WTC11 (cell line): ENCODE data around the gene GRM5. TPM values are rescaled to one million over a fixed set of nuclear protein-coding genes. Genes with fewer than 3 reads are reported as not detected.

ENCODE experiments used
- ATAC-seq: fragments of 200-7000 bp; cut with Tn5 transposase; 2 replicates; pipeline ENCODE4 v1.10.0; 2021; ENCODE audit warnings: mild to moderate bottlenecking, moderate library complexity
- CTCF ChIA-PET: fragments of 300-600 bp; sonication (Branson Sonifier 250); formaldehyde crosslinking; loops from one replicate; lab custom pipeline; 2021; ENCODE audit warnings: antibody characterized with exemption; lab: Charles Lee
- POLR2A ChIA-PET: fragments of 350-600 bp; sonication (Branson Sonifier 250); formaldehyde crosslinking; loops from one replicate; lab custom pipeline; 2021; ENCODE audit warnings: antibody characterized with exemption; lab: Charles Lee
- DNase-seq: peaks from one replicate; pipeline ENCODE4 v3.0.0; 2021; ENCODE audit warnings: low spot score
- H3K27ac Mint-ChIP-seq: 2 replicates; pipeline ENCODE4 v1.8.0; 2021; ENCODE audit warnings: mixed read lengths
- H3K27me3 Mint-ChIP-seq: 2 replicates; pipeline ENCODE4 v1.8.0; 2021; ENCODE audit warnings: low read depth, mild to moderate bottlenecking, moderate library complexity, mixed read lengths
- H3K36me3 Mint-ChIP-seq: 2 replicates; pipeline ENCODE4 v1.8.0; 2021; ENCODE audit warnings: mixed read lengths
- H3K4me1 Mint-ChIP-seq: 2 replicates; pipeline ENCODE4 v1.8.0; 2022; ENCODE audit warnings: mixed read lengths
- H3K4me3 Mint-ChIP-seq: 2 replicates; pipeline ENCODE4 v1.8.0; 2021; ENCODE audit warnings: mild to moderate bottlenecking, moderate library complexity, mixed read lengths
- H3K9me3 Mint-ChIP-seq: 2 replicates; pipeline ENCODE4 v1.8.0; 2021; ENCODE audit warnings: mixed read lengths
- ATF2 ChIP-seq: sonication (generic); formaldehyde crosslinking; IDR thresholded peaks from 2 replicates; pipeline ENCODE4 v1.8.1; 2022; ENCODE audit warnings: low read depth, missing genetic modification reagents, borderline replicate concordance
- ELF4 ChIP-seq: sonication (generic); formaldehyde crosslinking; IDR thresholded peaks from 2 replicates; pipeline ENCODE4 v1.8.1; 2022; ENCODE audit warnings: low read depth, mild to moderate bottlenecking, moderate library complexity, missing genetic modification reagents
- ESRRA ChIP-seq: sonication (generic); formaldehyde crosslinking; IDR thresholded peaks from 2 replicates; pipeline ENCODE4 v1.8.1; 2022; ENCODE audit warnings: mild to moderate bottlenecking, missing genetic modification reagents, borderline replicate concordance
- ETV6 ChIP-seq: sonication (generic); formaldehyde crosslinking; IDR thresholded peaks from 2 replicates; pipeline ENCODE4 v1.8.1; 2022; ENCODE audit warnings: mild to moderate bottlenecking, missing genetic modification reagents
- FOXJ3 ChIP-seq: sonication (generic); formaldehyde crosslinking; IDR thresholded peaks from 2 replicates; pipeline ENCODE4 v1.9.0; 2021; ENCODE audit warnings: missing genetic modification reagents, mild to moderate bottlenecking, borderline replicate concordance
- FOXP1 ChIP-seq: sonication (generic); formaldehyde crosslinking; IDR thresholded peaks from 2 replicates; pipeline ENCODE4 v1.8.0; 2022; ENCODE audit warnings: missing genetic modification reagents, mild to moderate bottlenecking, moderate library complexity, borderline replicate concordance
- HMGA2 ChIP-seq: fragments of 250-450 bp; sonication (Bioruptor Pico); IDR thresholded peaks from 2 replicates; pipeline ENCODE4 v1.4.0; 2021; ENCODE audit warnings: mild to moderate bottlenecking, moderate library complexity
- JAZF1 ChIP-seq: fragments of 250-450 bp; sonication (Bioruptor Pico); IDR thresholded peaks from 2 replicates; pipeline ENCODE4 v1.9.0; 2021; ENCODE audit warnings: moderate library complexity, mild to moderate bottlenecking, inconsistent platforms
- KAT7 ChIP-seq: sonication (generic); formaldehyde crosslinking; IDR thresholded peaks from 2 replicates; pipeline ENCODE4 v1.8.1; 2023; ENCODE audit warnings: missing genetic modification reagents, mild to moderate bottlenecking, borderline replicate concordance
- NFE2L1 ChIP-seq: sonication (generic); formaldehyde crosslinking; IDR thresholded peaks from 2 replicates; pipeline ENCODE4 v1.8.1; 2023; ENCODE audit warnings: missing genetic modification reagents
- OVOL2 ChIP-seq: fragments of 250-450 bp; sonication (Bioruptor Pico); IDR thresholded peaks from 2 replicates; pipeline ENCODE4 v1.9.0; 2021; ENCODE audit warnings: mild to moderate bottlenecking, borderline replicate concordance
- ZNF121 ChIP-seq: sonication (generic); formaldehyde crosslinking; IDR thresholded peaks from 2 replicates; pipeline ENCODE4 v1.8.0; 2023; ENCODE audit warnings: missing genetic modification reagents
- ZNF138 ChIP-seq: sonication (generic); formaldehyde crosslinking; conservative IDR thresholded peaks from 2 replicates; pipeline ENCODE4 v1.8.1; 2022; ENCODE audit warnings: mild to moderate bottlenecking, moderate library complexity, missing genetic modification reagents
- ZNF263 ChIP-seq: sonication (generic); formaldehyde crosslinking; IDR thresholded peaks from 2 replicates; pipeline ENCODE4 v1.8.1; 2022; ENCODE audit warnings: low read depth, mild to moderate bottlenecking, moderate library complexity, missing genetic modification reagents
- ZNF317 ChIP-seq: sonication (generic); formaldehyde crosslinking; IDR thresholded peaks from 2 replicates; pipeline ENCODE4 v1.8.1; 2023; ENCODE audit warnings: low read depth, mild to moderate bottlenecking, moderate library complexity, missing genetic modification reagents, borderline replicate concordance
- ZNF396 ChIP-seq: fragments of 250-450 bp; sonication (Bioruptor Pico); IDR thresholded peaks from 2 replicates; pipeline ENCODE4 v1.8.0; 2021; ENCODE audit warnings: mild to moderate bottlenecking, moderate library complexity, borderline replicate concordance
- ZNF416 ChIP-seq: fragments of 250-450 bp; sonication (Bioruptor Pico); IDR thresholded peaks from 2 replicates; pipeline ENCODE4 v1.9.0; 2021; ENCODE audit warnings: mild to moderate bottlenecking, inconsistent platforms
- total RNA-seq: library from RNA; stranded (reverse); gene quantifications from 3 replicates; pipeline ENCODE4 v1.2.3, GENCODE V29; 2021
- TF ChIP-seq, protein P1 (sequence below): sonication (generic); formaldehyde crosslinking; IDR thresholded peaks from 2 replicates; pipeline ENCODE4 v1.8.1; 2023; ENCODE audit warnings: mild to moderate bottlenecking, moderate library complexity, missing genetic modification reagents
- TF ChIP-seq, protein P2 (sequence below): fragments of 250-450 bp; sonication (Bioruptor Pico); IDR thresholded peaks from 2 replicates; pipeline ENCODE4 v2.1.2; 2022; ENCODE audit warnings: mild to moderate bottlenecking, moderate library complexity
- TF ChIP-seq, protein P3 (sequence below): sonication (generic); formaldehyde crosslinking; IDR thresholded peaks from 2 replicates; pipeline ENCODE4 v1.8.0; 2022; ENCODE audit warnings: missing genetic modification reagents

GRM5 gene
- total RNA-seq, 1 experiment from 2014 or later: 0.13 TPM

GRCh38 chr11:88806410-88806809 is 259.4 kb downstream of the GRM5 start:
- POLR2A ChIA-PET: no interaction called here
- Mint-ChIP-seq H3K4me3 (no peak overlapping the region), H3K9me3 (no peaks in the 10 kb centered on the region), H3K27ac (no peak overlapping the region), H3K27me3 (no peaks in the 10 kb centered on the region), H3K4me1 (peaks cover 11% of the 10 kb centered on the region), H3K36me3 (no peaks in the 10 kb centered on the region)
- TF ChIP-seq, protein P1, sequence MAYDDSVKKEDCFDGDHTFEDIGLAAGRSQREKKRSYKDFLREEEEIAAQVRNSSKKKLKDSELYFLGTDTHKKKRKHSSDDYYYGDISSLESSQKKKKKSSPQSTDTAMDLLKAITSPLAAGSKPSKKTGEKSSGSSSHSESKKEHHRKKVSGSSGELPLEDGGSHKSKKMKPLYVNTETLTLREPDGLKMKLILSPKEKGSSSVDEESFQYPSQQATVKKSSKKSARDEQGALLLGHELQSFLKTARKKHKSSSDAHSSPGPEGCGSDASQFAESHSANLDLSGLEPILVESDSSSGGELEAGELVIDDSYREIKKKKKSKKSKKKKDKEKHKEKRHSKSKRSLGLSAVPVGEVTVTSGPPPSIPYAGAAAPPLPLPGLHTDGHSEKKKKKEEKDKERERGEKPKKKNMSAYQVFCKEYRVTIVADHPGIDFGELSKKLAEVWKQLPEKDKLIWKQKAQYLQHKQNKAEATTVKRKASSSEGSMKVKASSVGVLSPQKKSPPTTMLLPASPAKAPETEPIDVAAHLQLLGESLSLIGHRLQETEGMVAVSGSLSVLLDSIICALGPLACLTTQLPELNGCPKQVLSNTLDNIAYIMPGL (CRISPR knock-in tag): no peak
- TF ChIP-seq, protein P2, sequence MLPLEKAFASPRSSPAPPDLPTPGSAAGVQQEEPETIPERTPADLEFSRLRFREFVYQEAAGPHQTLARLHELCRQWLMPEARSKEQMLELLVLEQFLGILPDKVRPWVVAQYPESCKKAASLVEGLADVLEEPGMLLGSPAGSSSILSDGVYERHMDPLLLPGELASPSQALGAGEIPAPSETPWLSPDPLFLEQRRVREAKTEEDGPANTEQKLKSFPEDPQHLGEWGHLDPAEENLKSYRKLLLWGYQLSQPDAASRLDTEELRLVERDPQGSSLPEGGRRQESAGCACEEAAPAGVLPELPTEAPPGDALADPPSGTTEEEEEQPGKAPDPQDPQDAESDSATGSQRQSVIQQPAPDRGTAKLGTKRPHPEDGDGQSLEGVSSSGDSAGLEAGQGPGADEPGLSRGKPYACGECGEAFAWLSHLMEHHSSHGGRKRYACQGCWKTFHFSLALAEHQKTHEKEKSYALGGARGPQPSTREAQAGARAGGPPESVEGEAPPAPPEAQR (CRISPR knock-in tag): no peak
- TF ChIP-seq ESRRA (CRISPR knock-in tag) (no peak), ZNF138 (CRISPR knock-in tag) (no peak), NFE2L1 (CRISPR knock-in tag) (no peak), JAZF1 (CRISPR knock-in tag) (no peak), FOXJ3 (no peak), FOXP1 (CRISPR knock-in tag) (no peak), ZNF263 (CRISPR knock-in tag) (no peak), ETV6 (CRISPR knock-in tag) (no peak), ELF4 (CRISPR knock-in tag) (no peak), KAT7 (CRISPR knock-in tag) (no peak), OVOL2 (CRISPR knock-in tag) (no peak), HMGA2 (no peak), ZNF416 (CRISPR knock-in tag) (no peak), ZNF396 (CRISPR knock-in tag) (no peak), ZNF317 (CRISPR knock-in tag) (no peak)
- TF ChIP-seq, protein P3, sequence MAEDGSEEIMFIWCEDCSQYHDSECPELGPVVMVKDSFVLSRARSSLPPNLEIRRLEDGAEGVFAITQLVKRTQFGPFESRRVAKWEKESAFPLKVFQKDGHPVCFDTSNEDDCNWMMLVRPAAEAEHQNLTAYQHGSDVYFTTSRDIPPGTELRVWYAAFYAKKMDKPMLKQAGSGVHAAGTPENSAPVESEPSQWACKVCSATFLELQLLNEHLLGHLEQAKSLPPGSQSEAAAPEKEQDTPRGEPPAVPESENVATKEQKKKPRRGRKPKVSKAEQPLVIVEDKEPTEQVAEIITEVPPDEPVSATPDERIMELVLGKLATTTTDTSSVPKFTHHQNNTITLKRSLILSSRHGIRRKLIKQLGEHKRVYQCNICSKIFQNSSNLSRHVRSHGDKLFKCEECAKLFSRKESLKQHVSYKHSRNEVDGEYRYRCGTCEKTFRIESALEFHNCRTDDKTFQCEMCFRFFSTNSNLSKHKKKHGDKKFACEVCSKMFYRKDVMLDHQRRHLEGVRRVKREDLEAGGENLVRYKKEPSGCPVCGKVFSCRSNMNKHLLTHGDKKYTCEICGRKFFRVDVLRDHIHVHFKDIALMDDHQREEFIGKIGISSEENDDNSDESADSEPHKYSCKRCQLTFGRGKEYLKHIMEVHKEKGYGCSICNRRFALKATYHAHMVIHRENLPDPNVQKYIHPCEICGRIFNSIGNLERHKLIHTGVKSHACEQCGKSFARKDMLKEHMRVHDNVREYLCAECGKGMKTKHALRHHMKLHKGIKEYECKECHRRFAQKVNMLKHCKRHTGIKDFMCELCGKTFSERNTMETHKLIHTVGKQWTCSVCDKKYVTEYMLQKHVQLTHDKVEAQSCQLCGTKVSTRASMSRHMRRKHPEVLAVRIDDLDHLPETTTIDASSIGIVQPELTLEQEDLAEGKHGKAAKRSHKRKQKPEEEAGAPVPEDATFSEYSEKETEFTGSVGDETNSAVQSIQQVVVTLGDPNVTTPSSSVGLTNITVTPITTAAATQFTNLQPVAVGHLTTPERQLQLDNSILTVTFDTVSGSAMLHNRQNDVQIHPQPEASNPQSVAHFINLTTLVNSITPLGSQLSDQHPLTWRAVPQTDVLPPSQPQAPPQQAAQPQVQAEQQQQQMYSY (CRISPR knock-in tag): no peak
- DNase-seq (no peak), ATAC-seq (no peak)
- CTCF ChIA-PET: no interaction called here

DNA sequence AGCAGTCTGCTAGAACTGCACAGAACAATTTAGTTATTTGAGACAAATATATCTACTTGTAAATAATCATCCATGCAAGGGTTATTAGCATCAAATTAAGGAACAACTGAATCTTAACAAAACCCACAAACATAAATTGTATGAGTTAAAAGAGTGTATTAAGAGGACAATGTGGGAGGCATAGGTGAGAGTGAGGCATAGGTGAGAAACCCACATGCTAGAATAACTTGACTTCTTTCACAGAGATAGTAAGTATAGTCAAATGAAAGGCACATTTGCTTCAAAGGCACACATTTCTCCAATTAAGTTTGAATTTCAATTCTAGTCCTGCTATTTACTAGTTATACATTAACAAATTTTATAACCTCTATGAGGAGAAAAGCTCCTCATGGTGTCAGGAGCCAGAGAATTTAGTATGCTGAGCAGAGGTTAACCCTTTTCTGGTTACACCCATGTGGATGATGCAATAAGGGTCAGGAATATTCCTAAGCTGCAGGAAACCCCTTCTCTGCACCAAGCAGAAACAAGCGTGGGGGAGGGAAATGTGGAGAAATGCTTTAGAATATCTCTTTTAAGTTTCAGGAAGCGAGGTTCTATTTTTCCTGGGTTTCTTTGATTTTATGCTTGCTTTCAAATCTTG is 264.2 kb downstream of the GRM5 start:
- CTCF ChIA-PET: no interaction called here
- no peaks in the 10 kb centered on the region for H3K9me3 Mint-ChIP-seq
- ATAC-seq (no peak; the same call in 1 of the 2 replicates), DNase-seq (no peak)
- no peak overlapping the region for H3K27ac Mint-ChIP-seq
- H3K4me3 Mint-ChIP-seq: no peak overlapping the region
- peaks cover 11% of the 10 kb centered on the region; the same call in 1 of the 2 replicates for H3K4me1 Mint-ChIP-seq
- POLR2A ChIA-PET: no interaction called here
- no peaks in the 10 kb centered on the region for H3K36me3 Mint-ChIP-seq
- H3K27me3 Mint-ChIP-seq: no peaks in the 10 kb centered on the region
- TF ChIP-seq ZNF121 (CRISPR knock-in tag) (no peak), ZNF263 (CRISPR knock-in tag) (no peak), ATF2 (CRISPR knock-in tag) (no peak)
- TF ChIP-seq, protein P3 (CRISPR knock-in tag): no peak
- TF ChIP-seq, protein P1 (CRISPR knock-in tag): no peak
